ENCODE measurements around the gene SLC13A3.

SLC13A3 gene

GRCh38 chr20:46652699-46653098, 1.4 kb upstream of the SLC13A3 start:
- DNase-seq (ENCODE audit: low read depth in 3 of 3) = no peak

- DNase-seq (ENCODE audit: low read depth in 3 of 3) = no peak
These were observed 626 bp downstream of the SLC13A3 start for GRCh38 chr20:46650575-46651090.

- no peak for DNase-seq (ENCODE audit: low read depth in 3 of 3)
These were observed 1.2 kb downstream of the SLC13A3 start for GRCh38 chr20:46649965-46650542.

- DNase-seq (ENCODE audit: low read depth in 3 of 3) = no peak
These were observed 1.7 kb downstream of the SLC13A3 start for GRCh38 chr20:46649650-46649949.

- DNase-seq (ENCODE audit: low read depth in 3 of 3) = no peak
These were observed 2.2 kb downstream of the SLC13A3 start for GRCh38 chr20:46648903-46649649.

- no peak for DNase-seq (ENCODE audit: low read depth in 3 of 3)
These were observed 3.8 kb downstream of the SLC13A3 start for GRCh38 chr20:46647469-46647868.

- DNase-seq (ENCODE audit: low read depth in 3 of 3) = no peak
These were observed 4.4 kb downstream of the SLC13A3 start for GRCh38 chr20:46646659-46647380.

GRCh38 chr20:46646122-46646521, 5.1 kb downstream of the SLC13A3 start:
- no peak for DNase-seq (ENCODE audit: low read depth in 3 of 3)

- no peak for DNase-seq (ENCODE audit: low read depth in 3 of 3)
These were observed 6.5 kb downstream of the SLC13A3 start for GRCh38 chr20:46644733-46645132.

GRCh38 chr20:46644160-46644559, 7.1 kb downstream of the SLC13A3 start:
- DNase-seq (ENCODE audit: low read depth in 3 of 3) = no peak

GRCh38 chr20:46642969-46643343, 8.3 kb downstream of the SLC13A3 start:
- DNase-seq (ENCODE audit: low read depth in 3 of 3) = no peak

- no peak for DNase-seq (ENCODE audit: low read depth in 3 of 3)
These were observed 8.8 kb downstream of the SLC13A3 start for GRCh38 chr20:46642265-46642968.

GRCh38 chr20:46641424-46641823, 9.8 kb downstream of the SLC13A3 start:
- DNase-seq (ENCODE audit: low read depth in 3 of 3) = no peak

- no peak for DNase-seq (ENCODE audit: low read depth in 3 of 3)
These were observed 10.5 kb downstream of the SLC13A3 start for GRCh38 chr20:46640536-46641311.

GRCh38 chr20:46640044-46640443, 11.2 kb downstream of the SLC13A3 start:
- DNase-seq (ENCODE audit: low read depth in 3 of 3) = no peak

GRCh38 chr20:46639587-46639986, 11.7 kb downstream of the SLC13A3 start:
- no peak for DNase-seq (ENCODE audit: low read depth in 3 of 3)

- DNase-seq (ENCODE audit: low read depth in 3 of 3) = no peak
These were observed 12.4 kb downstream of the SLC13A3 start for GRCh38 chr20:46638898-46639274.

GRCh38 chr20:46638134-46638897, 12.9 kb downstream of the SLC13A3 start:
- DNase-seq (ENCODE audit: low read depth in 3 of 3) = no peak

- no peak for DNase-seq (ENCODE audit: low read depth in 3 of 3)
These were observed 13.7 kb downstream of the SLC13A3 start for GRCh38 chr20:46637427-46638133.

- DNase-seq (ENCODE audit: low read depth in 3 of 3) = no peak
These were observed 14.2 kb downstream of the SLC13A3 start for GRCh38 chr20:46637020-46637419.
